ENCODE measurements around the gene WDR19.
"Not testable (repeated sequence)": the region's sequence is repeated elsewhere in the genome, so short reads cannot be mapped to it uniquely, and the experiment has no call there.

Gene WDR19

GRCh38 chr4:39285111-39285795 is 102.9 kb downstream of the WDR19 start:
- TF ChIP-seq, protein P1, sequence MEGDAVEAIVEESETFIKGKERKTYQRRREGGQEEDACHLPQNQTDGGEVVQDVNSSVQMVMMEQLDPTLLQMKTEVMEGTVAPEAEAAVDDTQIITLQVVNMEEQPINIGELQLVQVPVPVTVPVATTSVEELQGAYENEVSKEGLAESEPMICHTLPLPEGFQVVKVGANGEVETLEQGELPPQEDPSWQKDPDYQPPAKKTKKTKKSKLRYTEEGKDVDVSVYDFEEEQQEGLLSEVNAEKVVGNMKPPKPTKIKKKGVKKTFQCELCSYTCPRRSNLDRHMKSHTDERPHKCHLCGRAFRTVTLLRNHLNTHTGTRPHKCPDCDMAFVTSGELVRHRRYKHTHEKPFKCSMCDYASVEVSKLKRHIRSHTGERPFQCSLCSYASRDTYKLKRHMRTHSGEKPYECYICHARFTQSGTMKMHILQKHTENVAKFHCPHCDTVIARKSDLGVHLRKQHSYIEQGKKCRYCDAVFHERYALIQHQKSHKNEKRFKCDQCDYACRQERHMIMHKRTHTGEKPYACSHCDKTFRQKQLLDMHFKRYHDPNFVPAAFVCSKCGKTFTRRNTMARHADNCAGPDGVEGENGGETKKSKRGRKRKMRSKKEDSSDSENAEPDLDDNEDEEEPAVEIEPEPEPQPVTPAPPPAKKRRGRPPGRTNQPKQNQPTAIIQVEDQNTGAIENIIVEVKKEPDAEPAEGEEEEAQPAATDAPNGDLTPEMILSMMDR (IDR thresholded peaks at IDR 0.05) = no peak
- Histone ChIP-seq H3K9me3 (no peaks in the 10 kb centered on the region), H3K27ac (no peak overlapping the region), H3K4me3 (no peak overlapping the region), H3K36me3 (peaks cover 44 to 81% (median 65%) of the 10 kb centered on the region in 3 donors), H3K27me3 (no peaks in the 10 kb centered on the region), H3K4me1 (no peaks in the 10 kb centered on the region)
- DNase-seq = no peak
- intact Hi-C loops (cut with DNase I; ENCODE audit: low total_unique reads) = no loop called here

- Histone ChIP-seq H3K27ac (no peak overlapping the region), H3K36me3 (peaks cover 45 to 82% (median 65%) of the 10 kb centered on the region in 3 donors), H3K27me3 (no peaks in the 10 kb centered on the region), H3K4me1 (no peaks in the 10 kb centered on the region), H3K4me3 (no peak overlapping the region), H3K9me3 (no peaks in the 10 kb centered on the region)
- TF ChIP-seq, protein P1 (IDR thresholded peaks at IDR 0.05) = no peak
- intact Hi-C loops (cut with DNase I; ENCODE audit: low total_unique reads) = no loop called here
- DNase-seq = no peak
Measured at GRCh38 chr4:39285853-39286252, 103.5 kb downstream of the WDR19 start.

- Histone ChIP-seq H3K36me3 (peaks cover 49 to 86% (median 69%) of the 10 kb centered on the region in 3 donors), H3K27ac (no peak overlapping the region), H3K4me3 (no peak overlapping the region), H3K4me1 (no peaks in the 10 kb centered on the region), H3K9me3 (no peaks in the 10 kb centered on the region), H3K27me3 (no peaks in the 10 kb centered on the region)
- intact Hi-C loops (cut with DNase I; ENCODE audit: low total_unique reads) = no loop called here
- TF ChIP-seq, protein P1 (IDR thresholded peaks at IDR 0.05) = no peak
- no peak for DNase-seq
Measured at GRCh38 chr4:39286263-39286662, 103.9 kb downstream of the WDR19 start.

- H3K27me3 ChIP-seq = no peaks in the 10 kb centered on the region
- H3K9me3 ChIP-seq = no peaks in the 10 kb centered on the region
- H3K27ac ChIP-seq = no peak overlapping the region
- H3K36me3 ChIP-seq = peaks cover 48 to 86% (median 67%) of the 10 kb centered on the region in 3 donors
- intact Hi-C loops (cut with DNase I; ENCODE audit: low total_unique reads) = no loop called here
- DNase-seq = no peak
- TF ChIP-seq, protein P1 (IDR thresholded peaks at IDR 0.05) = no peak
- H3K4me3 ChIP-seq = no peak overlapping the region
- no peaks in the 10 kb centered on the region for H3K4me1 ChIP-seq
Measured at GRCh38 chr4:39287223-39287622, 104.9 kb downstream of the WDR19 start.

DNA sequence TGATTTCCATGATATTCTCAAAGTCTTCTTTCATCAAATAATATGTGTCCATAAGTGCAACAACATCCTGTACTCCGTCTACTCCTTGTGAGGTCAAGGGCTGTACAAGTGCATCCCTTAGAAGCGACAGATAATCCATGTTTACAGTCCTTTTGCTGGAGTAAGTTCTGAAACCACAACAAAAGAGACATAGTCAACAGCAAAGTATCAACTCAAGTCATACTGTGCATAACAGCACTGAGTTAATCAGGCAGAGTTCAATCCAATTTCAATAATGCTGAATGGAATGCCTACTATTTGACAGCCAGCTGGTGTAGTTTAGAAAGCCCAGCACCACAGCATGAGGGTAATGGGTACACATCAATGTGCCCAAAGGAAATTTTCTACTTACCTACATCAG is 109.4 kb downstream of the WDR19 start:
- Histone ChIP-seq H3K27ac (no peak overlapping the region), H3K36me3 (peaks cover 63 to 89% (median 84%) of the 10 kb centered on the region in 3 donors), H3K4me3 (no peak overlapping the region), H3K9me3 (no peaks in the 10 kb centered on the region), H3K4me1 (no peaks in the 10 kb centered on the region), H3K27me3 (no peaks in the 10 kb centered on the region)
- intact Hi-C loops (cut with DNase I; ENCODE audit: low total_unique reads) = no loop called here
- TF ChIP-seq, protein P1 (IDR thresholded peaks at IDR 0.05) = no peak
- DNase-seq = no peak

DNA sequence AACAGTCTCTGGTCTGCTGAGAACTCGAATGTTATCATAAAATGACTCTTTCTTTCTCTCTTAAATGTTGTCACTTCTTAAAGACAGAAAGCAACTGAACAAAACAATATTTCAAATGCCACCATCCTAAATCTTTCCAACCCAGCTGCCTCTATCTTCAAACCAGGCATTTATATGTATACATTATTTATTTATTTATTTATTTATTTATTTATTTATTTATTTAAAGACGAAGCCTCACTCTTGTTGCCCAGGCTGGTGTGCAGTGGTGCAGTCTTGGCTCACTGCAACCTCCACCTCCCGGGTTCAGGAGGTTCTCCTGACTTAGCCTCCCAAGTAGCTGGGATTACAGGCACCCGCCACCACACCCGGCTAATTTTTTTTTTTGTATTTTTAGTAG is 110.1 kb downstream of the WDR19 start:
- DNase-seq; H3K4me1 ChIP-seq; H3K27ac ChIP-seq; H3K27me3 ChIP-seq; H3K9me3 ChIP-seq; intact Hi-C loops (cut with DNase I; ENCODE audit: low total_unique reads); H3K4me3 ChIP-seq: not testable (repeated sequence)
- H3K36me3 ChIP-seq = peaks cover 58 to 82% (median 78%) of the 10 kb centered on the region in 3 donors
